Measurements from ENCODE around the gene RARG. TPM values are rescaled to one million over a fixed set of nuclear protein-coding genes. Genes with fewer than 3 reads are reported as not detected.

The RARG gene
- total RNA-seq, 1 experiment from 2014 or later = 14.0 TPM

DNA sequence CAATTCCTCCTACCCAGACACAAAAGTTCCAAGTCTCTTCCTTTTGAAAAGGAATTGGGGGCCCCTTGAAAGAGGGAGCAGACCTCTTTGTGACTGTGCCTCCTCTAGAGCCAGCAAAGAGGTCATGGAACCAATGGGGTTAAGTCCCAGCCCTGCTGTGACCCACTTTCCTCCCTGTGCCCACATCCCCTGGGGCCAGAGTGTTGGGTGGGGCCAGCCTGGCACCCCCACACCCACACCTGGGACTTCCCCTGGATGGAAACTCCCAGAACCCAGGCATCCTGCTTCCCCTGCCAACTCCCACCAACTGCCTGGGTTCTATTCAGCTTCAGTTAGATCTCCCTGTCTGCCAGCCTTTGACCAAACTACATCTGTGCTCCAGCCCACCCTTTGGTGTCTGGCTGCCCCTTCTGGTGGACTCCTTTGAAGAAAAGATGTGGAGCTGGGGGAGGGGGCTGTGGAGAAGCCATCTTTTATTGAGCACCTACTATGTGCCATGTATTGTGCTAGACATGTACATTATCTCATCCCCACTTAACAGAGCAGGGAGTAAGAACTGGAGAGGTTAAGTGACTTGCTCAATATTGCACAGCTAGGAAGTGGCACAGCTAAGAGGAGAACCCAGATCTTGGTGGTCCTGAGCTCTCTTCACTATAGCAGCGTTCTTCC is 4.6 kb upstream of the RARG start:
- ChIA-PET CTCF (no interaction called here), POLR2A (ENCODE audit: low non-redundant PET) (no interaction called here)
- no peak for DNase-seq (ENCODE audit: low spot score)
- Histone ChIP-seq H3K9me3 (ENCODE audit: low read depth, low read length, poor library complexity, severe bottlenecking) (no peaks in the 10 kb centered on the region), H3K27ac (ENCODE audit: low read depth, low read length, poor library complexity, severe bottlenecking) (no peak overlapping the region), H3K4me3 (ENCODE audit: low read depth, low read length, poor library complexity, severe bottlenecking) (no peak overlapping the region), H3K27me3 (replicated peaks; ENCODE audit: insufficient read depth, low read depth, low read length, poor library complexity) (no peaks in the 10 kb centered on the region), H3K36me3 (ENCODE audit: insufficient read depth, low read length, poor library complexity, severe bottlenecking) (no peaks in the 10 kb centered on the region), H3K4me1 (ENCODE audit: insufficient read depth, low read length, poor library complexity, severe bottlenecking) (peaks cover 25% of the 10 kb centered on the region)
- no TSS peak for BruUV-seq (replicated peaks)
- intact Hi-C loops (cut with micrococcal nuclease; ENCODE audit: unreplicated experiment) = no loop called here
- TF ChIP-seq EZH2 (IDR thresholded peaks at IDR 0.05; ENCODE audit: borderline replicate concordance, low read depth, low read length, poor library complexity, severe bottlenecking) = no peak
- TF ChIP-seq, protein P1, sequence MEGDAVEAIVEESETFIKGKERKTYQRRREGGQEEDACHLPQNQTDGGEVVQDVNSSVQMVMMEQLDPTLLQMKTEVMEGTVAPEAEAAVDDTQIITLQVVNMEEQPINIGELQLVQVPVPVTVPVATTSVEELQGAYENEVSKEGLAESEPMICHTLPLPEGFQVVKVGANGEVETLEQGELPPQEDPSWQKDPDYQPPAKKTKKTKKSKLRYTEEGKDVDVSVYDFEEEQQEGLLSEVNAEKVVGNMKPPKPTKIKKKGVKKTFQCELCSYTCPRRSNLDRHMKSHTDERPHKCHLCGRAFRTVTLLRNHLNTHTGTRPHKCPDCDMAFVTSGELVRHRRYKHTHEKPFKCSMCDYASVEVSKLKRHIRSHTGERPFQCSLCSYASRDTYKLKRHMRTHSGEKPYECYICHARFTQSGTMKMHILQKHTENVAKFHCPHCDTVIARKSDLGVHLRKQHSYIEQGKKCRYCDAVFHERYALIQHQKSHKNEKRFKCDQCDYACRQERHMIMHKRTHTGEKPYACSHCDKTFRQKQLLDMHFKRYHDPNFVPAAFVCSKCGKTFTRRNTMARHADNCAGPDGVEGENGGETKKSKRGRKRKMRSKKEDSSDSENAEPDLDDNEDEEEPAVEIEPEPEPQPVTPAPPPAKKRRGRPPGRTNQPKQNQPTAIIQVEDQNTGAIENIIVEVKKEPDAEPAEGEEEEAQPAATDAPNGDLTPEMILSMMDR (conservative IDR thresholded peaks at IDR 0.05; ENCODE audit: low read depth, low read length) = no peak

DNA sequence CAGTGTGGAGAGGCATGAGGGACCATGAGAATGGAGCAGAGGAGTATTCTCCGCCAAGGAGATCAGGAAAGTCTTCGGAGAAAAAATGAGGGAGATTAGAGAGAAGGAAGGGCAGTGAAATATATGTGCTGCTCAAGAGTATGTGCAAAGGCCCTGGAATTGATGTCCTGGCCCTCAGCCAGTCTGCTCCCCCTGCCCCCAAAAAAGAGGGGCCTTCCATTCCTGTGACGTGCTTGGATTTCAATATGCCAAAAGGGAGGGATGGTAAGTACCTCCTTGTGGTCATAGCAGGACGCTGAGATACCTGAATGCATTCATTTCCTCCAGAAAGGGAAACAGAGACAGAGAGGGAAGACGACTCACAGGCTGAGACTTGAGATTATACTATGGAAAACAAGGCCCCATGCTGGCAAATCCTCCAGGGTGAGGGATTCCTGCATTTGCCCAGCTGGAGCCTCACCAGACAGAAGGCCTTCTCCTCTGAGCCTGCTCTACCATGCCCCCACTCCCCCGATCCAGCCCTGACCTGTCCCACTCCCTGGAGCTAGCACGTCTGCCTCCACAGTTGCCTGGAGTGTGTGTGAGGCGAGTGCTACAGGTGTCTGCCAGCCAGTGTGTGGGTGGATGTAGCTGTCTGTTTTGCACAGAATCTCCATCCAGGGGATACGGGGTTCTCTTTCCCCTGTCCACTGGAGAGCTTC is 3.9 kb upstream of the RARG start:
- BruUV-seq (replicated peaks) = no TSS peak
- no peak overlapping the region for H3K27ac ChIP-seq (ENCODE audit: low read depth, low read length, poor library complexity, severe bottlenecking)
- no peaks in the 10 kb centered on the region for H3K27me3 ChIP-seq (replicated peaks; ENCODE audit: insufficient read depth, low read depth, low read length, poor library complexity)
- H3K4me3 ChIP-seq (ENCODE audit: low read depth, low read length, poor library complexity, severe bottlenecking) = no peak overlapping the region
- H3K36me3 ChIP-seq (ENCODE audit: insufficient read depth, low read length, poor library complexity, severe bottlenecking) = no peaks in the 10 kb centered on the region
- POLR2A ChIA-PET (ENCODE audit: low non-redundant PET) = no interaction called here
- TF ChIP-seq, protein P1 (conservative IDR thresholded peaks at IDR 0.05; ENCODE audit: low read depth, low read length) = no peak
- no peak for TF ChIP-seq EZH2 (IDR thresholded peaks at IDR 0.05; ENCODE audit: borderline replicate concordance, low read depth, low read length, poor library complexity, severe bottlenecking)
- H3K4me1 ChIP-seq (ENCODE audit: insufficient read depth, low read length, poor library complexity, severe bottlenecking) = peaks cover 25% of the 10 kb centered on the region
- intact Hi-C loops (cut with micrococcal nuclease; ENCODE audit: unreplicated experiment) = no loop called here
- CTCF ChIA-PET = interaction anchor here (0.5 kb wide), 1 partner anchor 183 kb away, joined by 6 read pairs; no protein-coding TSS in a partner anchor
- DNase-seq (ENCODE audit: low spot score) = no peak
- no peaks in the 10 kb centered on the region for H3K9me3 ChIP-seq (ENCODE audit: low read depth, low read length, poor library complexity, severe bottlenecking)

DNA sequence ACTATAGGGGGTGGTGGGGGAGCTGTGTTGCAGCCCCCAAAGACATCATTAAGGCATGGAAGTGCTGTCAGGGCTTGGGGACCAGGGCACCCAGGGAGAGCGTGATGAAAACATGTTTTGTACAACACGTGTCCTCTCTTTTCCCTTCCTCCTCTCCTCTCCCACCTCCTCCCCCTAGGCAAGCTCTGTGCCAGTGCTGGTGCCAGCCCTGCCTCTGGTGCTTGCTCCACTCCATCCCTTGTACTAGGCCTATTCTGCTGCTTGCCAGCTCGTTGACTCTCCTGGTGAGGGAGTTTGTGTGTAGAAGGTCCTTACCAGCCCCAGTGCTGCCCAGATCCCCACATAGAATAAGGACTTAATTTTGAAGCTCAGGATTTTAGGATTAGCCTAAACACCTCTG is 3.2 kb upstream of the RARG start:
- Histone ChIP-seq H3K27ac (ENCODE audit: low read depth, low read length, poor library complexity, severe bottlenecking) (no peak overlapping the region), H3K9me3 (ENCODE audit: low read depth, low read length, poor library complexity, severe bottlenecking) (no peaks in the 10 kb centered on the region), H3K36me3 (ENCODE audit: insufficient read depth, low read length, poor library complexity, severe bottlenecking) (no peaks in the 10 kb centered on the region), H3K4me3 (ENCODE audit: low read depth, low read length, poor library complexity, severe bottlenecking) (no peak overlapping the region), H3K27me3 (replicated peaks; ENCODE audit: insufficient read depth, low read depth, low read length, poor library complexity) (no peaks in the 10 kb centered on the region), H3K4me1 (ENCODE audit: insufficient read depth, low read length, poor library complexity, severe bottlenecking) (peaks cover 25% of the 10 kb centered on the region)
- ChIA-PET POLR2A (ENCODE audit: low non-redundant PET) (no interaction called here), CTCF (interaction anchor here (0.5 kb wide), 1 partner anchor 182 kb away, joined by 6 read pairs; no protein-coding TSS in a partner anchor)
- TF ChIP-seq EZH2 (IDR thresholded peaks at IDR 0.05; ENCODE audit: borderline replicate concordance, low read depth, low read length, poor library complexity, severe bottlenecking) = no peak
- TF ChIP-seq, protein P1 (conservative IDR thresholded peaks at IDR 0.05; ENCODE audit: low read depth, low read length) = no peak
- no TSS peak for BruUV-seq (replicated peaks)
- no peak for DNase-seq (ENCODE audit: low spot score)
- intact Hi-C loops (cut with micrococcal nuclease; ENCODE audit: unreplicated experiment) = no loop called here
